GM23338 (cell line): ENCODE data around the gene INPP4B. TPM values are rescaled to one million over a fixed set of nuclear protein-coding genes. Genes with fewer than 3 reads are reported as not detected.
A peak's percentile ranks its signal among the peaks of the same experiment; 100 is the strongest.

Source experiments
- ATAC-seq: fragments of 200-7000 bp; cut with Tn5 transposase; 3 replicates; pipeline ENCODE4 v1.9.1; 2020
- DNase-seq: peaks from one replicate; pipeline ENCODE4 v3.0.0-alpha.2; 2015; ENCODE audit warnings: low spot score
- H2AFZ ChIP-seq: fragments of 200-600 bp; sonication (generic); 2 replicates; pipeline ENCODE4 v1.8.0; 2016; ENCODE audit warnings: antibody characterized with exemption, mild to moderate bottlenecking, moderate library complexity
- H3F3A ChIP-seq: fragments of 200-600 bp; sonication (generic); replicated peaks from 2 replicates; pipeline ENCODE4 v1.8.0; 2017; ENCODE audit warnings: antibody characterized with exemption, mixed run types, low read depth
- H3K27ac ChIP-seq: fragments of 200-600 bp; sonication (generic); 2 replicates; pipeline ENCODE4 v1.6.1; 2016; ENCODE audit warnings: low read depth
- H3K27me3 ChIP-seq: fragments of 200-600 bp; sonication (generic); 2 replicates; pipeline ENCODE4 v1.8.0; 2016; ENCODE audit warnings: mild to moderate bottlenecking, mixed run types, moderate library complexity; ENCODE audit not compliant: insufficient read depth
- H3K36me3 ChIP-seq: fragments of 200-600 bp; sonication (generic); 2 replicates; pipeline ENCODE4 v1.8.0; 2016; ENCODE audit warnings: mild to moderate bottlenecking; ENCODE audit not compliant: insufficient read depth
- H3K4me1 ChIP-seq: fragments of 200-600 bp; sonication (generic); 2 replicates; pipeline ENCODE4 v1.8.0; 2016; ENCODE audit warnings: mild to moderate bottlenecking, moderate library complexity; ENCODE audit not compliant: insufficient read depth
- H3K4me2 ChIP-seq: fragments of 200-600 bp; sonication (generic); 2 replicates; pipeline ENCODE4 v1.7.1; 2017; ENCODE audit warnings: mixed run types
- H3K4me3 ChIP-seq: fragments of 200-600 bp; sonication (generic); 2 replicates; pipeline ENCODE4 v1.6.1; 2016; ENCODE audit warnings: mixed run types
- H3K79me2 ChIP-seq: fragments of 200-600 bp; sonication (generic); replicated peaks from 2 replicates; pipeline ENCODE4 v1.8.0; 2017; ENCODE audit warnings: mild to moderate bottlenecking; ENCODE audit not compliant: insufficient read depth
- H3K9me2 ChIP-seq: fragments of 200-600 bp; sonication (generic); 2 replicates; pipeline ENCODE4 v1.8.0; 2017; ENCODE audit not compliant: insufficient read depth
- H4K20me1 ChIP-seq: fragments of 200-600 bp; sonication (generic); replicated peaks from 2 replicates; pipeline ENCODE4 v1.8.0; 2017; ENCODE audit warnings: mild to moderate bottlenecking; ENCODE audit not compliant: insufficient read depth
- H3K27ac Mint-ChIP-seq: 2 replicates; pipeline ENCODE4 v1.8.0; 2020; ENCODE audit warnings: inconsistent platforms, mild to moderate bottlenecking, moderate library complexity, mixed read lengths
- H3K27me3 Mint-ChIP-seq: 3 replicates; pipeline ENCODE4 v1.8.0; 2022; ENCODE audit warnings: low read depth, mild to moderate bottlenecking, moderate library complexity, mixed read lengths, inconsistent platforms; ENCODE audit not compliant: insufficient read depth, poor library complexity
- H3K36me3 Mint-ChIP-seq: 3 replicates; pipeline ENCODE4 v1.8.0; 2021; ENCODE audit warnings: low read depth, mild to moderate bottlenecking, inconsistent platforms, moderate library complexity, mixed read lengths
- H3K4me1 Mint-ChIP-seq: 3 replicates; pipeline ENCODE4 v1.8.0; 2020; ENCODE audit warnings: mild to moderate bottlenecking, inconsistent platforms, mixed read lengths
- H3K4me3 Mint-ChIP-seq: 3 replicates; pipeline ENCODE4 v1.8.0; 2021; ENCODE audit warnings: moderate library complexity, mild to moderate bottlenecking, inconsistent platforms, mixed read lengths
- H3K9me3 Mint-ChIP-seq: 3 replicates; pipeline ENCODE4 v1.8.0; 2020; ENCODE audit warnings: moderate library complexity, mild to moderate bottlenecking, inconsistent platforms, mixed read lengths
- CREB1 ChIP-seq: fragments of 250-450 bp; sonication (Bioruptor Pico); IDR thresholded peaks from 2 replicates; pipeline ENCODE4 v1.5.0; 2020; ENCODE audit warnings: low read depth, mild to moderate bottlenecking, moderate library complexity
- CTCF ChIP-seq, 2 experiments: fragments of 200-600 bp in 1 of 2; sonication (generic) in 1 of 2; conservative IDR thresholded peaks; 2 replicates each; pipeline versions ENCODE4 v1.5.1 to v1.6.1; 2016 to 2017; ENCODE audit warnings: antibody characterized with exemption in 2 of 2, low read depth in 2 of 2, mild to moderate bottlenecking in 2 of 2, moderate library complexity in 1 of 2
- ETS1 ChIP-seq: IDR thresholded peaks from 2 replicates; pipeline ENCODE4 v1.6.1; 2016; ENCODE audit warnings: antibody characterized with exemption
- EZH2 ChIP-seq: fragments of 200-600 bp; sonication (generic); IDR thresholded peaks from one replicate; pipeline ENCODE4 v1.8.0; 2017; ENCODE audit warnings: antibody characterized with exemption, mild to moderate bottlenecking, low read depth; ENCODE audit not compliant: unreplicated experiment
- EZH2phosphoT487 ChIP-seq: fragments of 200-600 bp; sonication (generic); IDR thresholded peaks from one replicate; pipeline ENCODE4 v1.8.1; 2018; ENCODE audit warnings: antibody characterized with exemption; ENCODE audit not compliant: unreplicated experiment
- JUNB ChIP-seq: IDR thresholded peaks from one replicate; pipeline ENCODE4 v1.6.1; 2016; ENCODE audit warnings: antibody characterized with exemption; ENCODE audit not compliant: unreplicated experiment
- NANOG ChIP-seq: IDR thresholded peaks from 2 replicates; pipeline ENCODE4 v1.6.1; 2016; ENCODE audit warnings: antibody characterized with exemption, borderline replicate concordance
- POLR2AphosphoS5 ChIP-seq: IDR thresholded peaks from 2 replicates; pipeline ENCODE4 v1.6.1; 2016; ENCODE audit warnings: antibody characterized with exemption, low read depth
- REST ChIP-seq: IDR thresholded peaks from one replicate; pipeline ENCODE4 v1.6.1; 2018; ENCODE audit warnings: antibody characterized with exemption; ENCODE audit not compliant: unreplicated experiment
- STAT1 ChIP-seq: IDR thresholded peaks from one replicate; pipeline ENCODE4 v1.6.1; 2016; ENCODE audit warnings: antibody characterized with exemption; ENCODE audit not compliant: unreplicated experiment
- ZNF114 ChIP-seq: fragments of 250-450 bp; sonication (Bioruptor Pico); IDR thresholded peaks from 2 replicates; pipeline ENCODE4 v1.5.0; 2020; ENCODE audit warnings: mild to moderate bottlenecking, moderate library complexity
- ZNF331 ChIP-seq: fragments of 250-450 bp; sonication (Bioruptor Pico); IDR thresholded peaks from 2 replicates; pipeline ENCODE4 v1.5.0; 2020; ENCODE audit warnings: low read depth, mild to moderate bottlenecking, moderate library complexity
- ZNF462 ChIP-seq: fragments of 250-450 bp; sonication (Bioruptor Pico); IDR thresholded peaks from 2 replicates; pipeline ENCODE4 v1.5.0; 2020; ENCODE audit warnings: mild to moderate bottlenecking, moderate library complexity
- polyA plus RNA-seq: library from polyadenylated mRNA; unstranded; fragments of >200 nt; fragmentation: Nextera tagmentation; extraction: Ambion mirVana; gene quantifications from 2 replicates; pipeline ENCODE4 v1.2.1, GENCODE V29; 2016
- total RNA-seq: library from RNA; depleted of rRNA; stranded (reverse); fragments of >200 nt; shearing (Covaris generic); gene quantifications from 2 replicates; pipeline ENCODE4 v1.2.3, GENCODE V29; 2014

Gene INPP4B
- total and polyA plus RNA-seq, 2 experiments from 2014 or later, result 0.11 to 0.14 TPM

- no peaks in the 10 kb centered on the region for H3K9me2 ChIP-seq
- H2AFZ ChIP-seq, result peak overlapping the region; percentile 61; the same call in 1 of the 2 replicates
- H4K20me1 ChIP-seq, result no peaks in the 10 kb centered on the region
- H3F3A ChIP-seq, result no peaks in the 10 kb centered on the region
- no peak overlapping the region for H3K27ac Mint-ChIP-seq
- no peak for TF ChIP-seq CREB1 (CRISPR knock-in tag)
- no peak for TF ChIP-seq EZH2phosphoT487
- TF ChIP-seq REST, result no peak
- TF ChIP-seq POLR2AphosphoS5, result no peak
- TF ChIP-seq EZH2, result no peak
- no peak for TF ChIP-seq ZNF331 (CRISPR knock-in tag)
- TF ChIP-seq CTCF (conservative IDR thresholded peaks at IDR 0.05; ENCODE audit: low read depth in 2 of 2), result no peak
- no peak for TF ChIP-seq ZNF462 (CRISPR knock-in tag)
- TF ChIP-seq JUNB, result no peak
- TF ChIP-seq NANOG, result no peak
- no peak for TF ChIP-seq ZNF114
- TF ChIP-seq STAT1, result no peak
- no peak for TF ChIP-seq ETS1
- H3K4me2 ChIP-seq, result no peak overlapping the region
- H3K79me2 ChIP-seq, result no peaks in the 10 kb centered on the region
- H3K27me3 ChIP-seq, result no peaks in the 10 kb centered on the region
- H3K4me1 ChIP-seq, result no peaks in the 10 kb centered on the region
- H3K4me3 Mint-ChIP-seq, result no peak overlapping the region
- peaks cover 46% of the 10 kb centered on the region for H3K9me3 Mint-ChIP-seq
- no peaks in the 10 kb centered on the region for H3K36me3 ChIP-seq
- DNase-seq (no peak), ATAC-seq (no peak)
- H3K27me3 Mint-ChIP-seq, result no peaks in the 10 kb centered on the region
- no peak overlapping the region for H3K27ac ChIP-seq
- no peak overlapping the region for H3K4me3 ChIP-seq
- peaks cover 7% of the 10 kb centered on the region; the same call in 2 of the 3 replicates for H3K36me3 Mint-ChIP-seq
- no peaks in the 10 kb centered on the region; the same call in 2 of the 3 replicates for H3K4me1 Mint-ChIP-seq
These were observed 200.5 kb downstream of the INPP4B start for GRCh38 chr4:142645475-142646108.
